K562 (cell line): ENCODE results near the gene SLMAP. TPM values are rescaled to one million over a fixed set of nuclear protein-coding genes. Genes with fewer than 3 reads are reported as not detected.

ENCODE experiments used
- ATAC-seq: fragments of 200-7000 bp; cut with Tn5 transposase; 3 replicates; pipeline ENCODE4 v1.9.1; 2020; ENCODE audit warnings: moderate library complexity
- BruUV-seq: library from RNA; stranded (reverse); fragments of 400-500 nt; replicated peaks from 2 replicates; lab custom pipeline; 2021; lab: Mats Ljungman, UMichigan
- CTCF ChIA-PET: fragments of 300-600 bp; formaldehyde crosslinking; extraction: SDS; loops from one replicate; lab custom pipeline; 2021; ENCODE audit warnings: low intra/inter-chr PET ratio; lab: Yijun Ruan, JAX
- POLR2A ChIA-PET: fragments of 300-600, 350-650 bp; sonication (Branson Sonifier 250); formaldehyde crosslinking; extraction: SDS; loops from one replicate; lab custom pipeline; 2021; ENCODE audit warnings: antibody characterized with exemption, inconsistent platforms; lab: Yijun Ruan, JAX
- DNase-seq, 4 experiments: peaks; one replicate each; pipeline versions ENCODE4 v3.0.0 to v3.0.0-alpha.2; 2011 to 2018; ENCODE audit warnings: low spot score in 3 of 4, mixed read lengths in 3 of 4; ENCODE audit errors: extremely low read depth in 1 of 4
- FAIRE-seq: peaks from 2 replicates; lab custom pipeline; 2011; peaks lifted over from hg19 to GRCh38; lab: Jason Lieb, UNC
- H2AFZ ChIP-seq: 2 replicates; pipeline ENCODE4 v1.6.0; 2011; ENCODE audit warnings: low read depth, low read length, control low read depth, inconsistent platforms
- H3K27ac ChIP-seq: fragments of 200-600 bp; 3 replicates; pipeline ENCODE4 v1.8.0; 2011; ENCODE audit warnings: low read depth, mild to moderate bottlenecking, control low read depth, inconsistent platforms, low read length, moderate library complexity, mixed read lengths; ENCODE audit errors: extremely low read depth
- H3K27me3 ChIP-seq, 2 experiments: fragments of 300-600 bp in 1 of 2; 2 replicates in 1 of 2; 3 replicates in 1 of 2; pipeline versions ENCODE4 v1.6.0 to v1.8.0; 2011; ENCODE audit warnings: inconsistent platforms in 2 of 2, low read length in 2 of 2, mild to moderate bottlenecking in 1 of 2, mixed read lengths in 1 of 2, moderate library complexity in 1 of 2; ENCODE audit not compliant: control insufficient read depth in 2 of 2, insufficient read depth in 2 of 2
- H3K36me3 ChIP-seq: fragments of 300-600 bp; 3 replicates; pipeline ENCODE4 v1.8.0; 2011; ENCODE audit warnings: mild to moderate bottlenecking, low read length, inconsistent platforms; ENCODE audit not compliant: control insufficient read depth, insufficient read depth
- H3K4me1 ChIP-seq, 2 experiments: fragments of 200-600 bp in 1 of 2; replicated peaks in 1 of 2; 2 replicates in 1 of 2; 3 replicates in 1 of 2; pipeline versions ENCODE4 v1.5.1 to v1.8.0; 2011; ENCODE audit warnings: inconsistent platforms in 2 of 2, low read length in 2 of 2, mild to moderate bottlenecking in 1 of 2, mixed read lengths in 1 of 2, moderate library complexity in 1 of 2; ENCODE audit not compliant: control insufficient read depth in 2 of 2, insufficient read depth in 2 of 2
- H3K4me2 ChIP-seq: 2 replicates; pipeline ENCODE4 v1.6.1; 2011; ENCODE audit warnings: low read length, control low read depth, inconsistent platforms, mixed read lengths; ENCODE audit not compliant: insufficient read depth
- H3K4me3 ChIP-seq: fragments of 200-600 bp; sonication (generic), shearing (Covaris generic); 2 replicates; pipeline ENCODE4 v1.5.1; 2016; ENCODE audit warnings: control low read depth, inconsistent platforms
- H3K79me2 ChIP-seq: fragments of 200-600 bp; 3 replicates; pipeline ENCODE4 v1.8.0; 2011; ENCODE audit warnings: low read length, inconsistent platforms; ENCODE audit not compliant: control insufficient read depth, insufficient read depth
- H3K9ac ChIP-seq, 2 experiments: 2 replicates each; pipeline versions ENCODE4 v1.6.0 to v1.6.1; 2011; ENCODE audit warnings: low read depth in 2 of 2, low read length in 2 of 2, control low read depth in 1 of 2, inconsistent platforms in 1 of 2, mild to moderate bottlenecking in 1 of 2, mixed read lengths in 1 of 2; ENCODE audit not compliant: insufficient read depth in 1 of 2
- H3K9me1 ChIP-seq: one replicate; pipeline ENCODE4 v1.6.0; 2011; ENCODE audit warnings: inconsistent platforms, mild to moderate bottlenecking, low read length, moderate library complexity; ENCODE audit not compliant: control insufficient read depth, insufficient read depth
- H3K9me3 ChIP-seq: replicated peaks from 2 replicates; pipeline ENCODE4 v1.5.1; 2011; ENCODE audit warnings: low read depth, low read length, inconsistent platforms; ENCODE audit not compliant: control insufficient read depth, insufficient read depth
- H4K20me1 ChIP-seq: replicated peaks from 2 replicates; pipeline ENCODE4 v1.6.1; 2011; ENCODE audit warnings: low read length, inconsistent platforms, mixed read lengths; ENCODE audit not compliant: control insufficient read depth, insufficient read depth
- BCLAF1 ChIP-seq, 2 experiments: fragments of 450-650 bp in 1 of 2; IDR thresholded peaks; 2 replicates each; pipeline ENCODE4 v1.6.1; 2011 to 2017; ENCODE audit warnings: low read depth in 2 of 2, antibody characterized with exemption in 1 of 2, borderline replicate concordance in 1 of 2, low read length in 1 of 2, mild to moderate bottlenecking in 1 of 2, mixed read lengths in 1 of 2; ENCODE audit not compliant: control insufficient read depth in 1 of 2
- SMC3 ChIP-seq: conservative IDR thresholded peaks from 2 replicates; pipeline ENCODE4 v1.6.1; 2011; ENCODE audit warnings: low read depth, low read length, improper control_type of control experiment; ENCODE audit not compliant: insufficient read depth
- ZBTB12 ChIP-seq: fragments of 250-450 bp; sonication (Bioruptor Pico); IDR thresholded peaks from 2 replicates; pipeline ENCODE4 v1.4.0; 2020
- ZNF408 ChIP-seq: fragments of 250-450 bp; sonication (Bioruptor Pico); IDR thresholded peaks from 2 replicates; pipeline ENCODE4 v1.4.0; 2020; ENCODE audit warnings: low read depth, mild to moderate bottlenecking, moderate library complexity
- ZNF589 ChIP-seq: fragments of 200-800 bp; sonication (Bioruptor generic); IDR thresholded peaks from 2 replicates; pipeline ENCODE4 v1.6.1; 2016; ENCODE audit warnings: low read depth, missing genetic modification characterization, missing compliant biosample characterization
- in situ Hi-C: fragments of 300-500 bp; cut with MboI; formaldehyde crosslinking; loops from 4 replicates; pipeline ENCODE4 v1.15.0; 2018; ENCODE audit warnings: inconsistent platforms, mixed read lengths
- intact Hi-C: fragments of 100-400 bp; cut with micrococcal nuclease; formaldehyde crosslinking; loops from 2 replicates; pipeline ENCODE4 v1.14.2; 2022
- polyA plus RNA-seq, 8 experiments: library from polyadenylated mRNA; depleted of rRNA in 4 of 8; stranded (reverse) in 5 of 8; unstranded in 3 of 8; fragments of >200 nt; fragmentation: Nextera tagmentation in 2 of 8; fragmentation: Illumina TruSeq in 1 of 8; extraction: Ambion mirVana in 2 of 8; extraction: Trizol in 1 of 8; gene quantifications; 2 replicates each; pipeline versions ENCODE4 v1.2.1 to v1.2.3, GENCODE V29; 2011 to 2014; ENCODE audit warnings: inconsistent platforms in 1 of 8, missing spikeins in 1 of 8
- total RNA-seq, 7 experiments: library from RNA; depleted of rRNA in 6 of 7; stranded (reverse); fragments of >200 nt in 6 of 7; fragmentation: Illumina TruSeq in 2 of 7; extraction: Trizol in 2 of 7; gene quantifications; 2 replicates each; pipeline versions ENCODE4 v1.2.1 to v1.2.3, GENCODE V29; 2011 to 2021; ENCODE audit warnings: low replicate concordance in 1 of 7

SLMAP gene
- total and polyA plus RNA-seq, 9 of the 15 experiments (the other 6 are each of a cell fraction or from before 2014, with no cell fraction given): 12.1 to 50.7 (median 28.3) TPM

GRCh38 chr3:57752307-57752706 lies 3.8 kb upstream of the SLMAP start (continued):
- TF ChIP-seq BCLAF1 (IDR thresholded peaks at IDR 0.05; ENCODE audit: borderline replicate concordance in 1 of 2, control insufficient read depth in 1 of 2, low read depth in 2 of 2, low read length in 1 of 2) (no peak), ZNF589 (CRISPR knock-in tag) (no peak)

- no peaks in the 10 kb centered on the region for H3K27me3 ChIP-seq
- CTCF ChIA-PET: no interaction called here
- TF ChIP-seq ZBTB12 (CRISPR knock-in tag) (no peak), ZNF408 (no peak), BCLAF1 (IDR thresholded peaks at IDR 0.05; ENCODE audit: borderline replicate concordance in 1 of 2, control insufficient read depth in 1 of 2, low read depth in 2 of 2, low read length in 1 of 2) (no peak), SMC3 (no peak)
Measured at GRCh38 chr3:57753016-57753415, 3.1 kb upstream of the SLMAP start.

More at GRCh38 chr3:57753016-57753415, 3.1 kb upstream of the SLMAP start:
- DNase-seq (no peak), ATAC-seq (no peak), FAIRE-seq (no peak)
- Histone ChIP-seq H2AFZ (no peak overlapping the region), H3K4me1 (peaks cover 0 to 18% of the 10 kb centered on the region in 2 experiments; a peak in 3 of 5 replicates), H3K4me2 (no peak overlapping the region), H3K36me3 (peaks cover 9% of the 10 kb centered on the region), H3K4me3 (no peak overlapping the region), H3K9me3 (no peaks in the 10 kb centered on the region), H3K9ac (no peak overlapping the region), H3K79me2 (peaks cover 20% of the 10 kb centered on the region), H3K27ac (no peak overlapping the region), H4K20me1 (peaks cover 6% of the 10 kb centered on the region), H3K9me1 (no peaks in the 10 kb centered on the region)
- intact Hi-C loops: no loop called here
- in situ Hi-C loops: no loop called here
- POLR2A ChIA-PET: no interaction called here
- no TSS peak for BruUV-seq
